GM23338 (cell line): Measurements from ENCODE around the gene JAG1. TPM values are rescaled to one million over a fixed set of nuclear protein-coding genes. Genes with fewer than 3 reads are reported as not detected.

Source experiments
- ATAC-seq: fragments of 200-7000 bp; cut with Tn5 transposase; 3 replicates; pipeline ENCODE4 v1.9.1; 2020
- DNase-seq: peaks from one replicate; pipeline ENCODE4 v3.0.0-alpha.2; 2015; ENCODE audit warnings: low spot score
- H2AFZ ChIP-seq: fragments of 200-600 bp; sonication (generic); 2 replicates; pipeline ENCODE4 v1.8.0; 2016; ENCODE audit warnings: antibody characterized with exemption, mild to moderate bottlenecking, moderate library complexity
- H3F3A ChIP-seq: fragments of 200-600 bp; sonication (generic); replicated peaks from 2 replicates; pipeline ENCODE4 v1.8.0; 2017; ENCODE audit warnings: antibody characterized with exemption, mixed run types, low read depth
- H3K27ac ChIP-seq: fragments of 200-600 bp; sonication (generic); 2 replicates; pipeline ENCODE4 v1.6.1; 2016; ENCODE audit warnings: low read depth
- H3K27me3 ChIP-seq: fragments of 200-600 bp; sonication (generic); 2 replicates; pipeline ENCODE4 v1.8.0; 2016; ENCODE audit warnings: mild to moderate bottlenecking, mixed run types, moderate library complexity; ENCODE audit not compliant: insufficient read depth
- H3K36me3 ChIP-seq: fragments of 200-600 bp; sonication (generic); 2 replicates; pipeline ENCODE4 v1.8.0; 2016; ENCODE audit warnings: mild to moderate bottlenecking; ENCODE audit not compliant: insufficient read depth
- H3K4me1 ChIP-seq: fragments of 200-600 bp; sonication (generic); 2 replicates; pipeline ENCODE4 v1.8.0; 2016; ENCODE audit warnings: mild to moderate bottlenecking, moderate library complexity; ENCODE audit not compliant: insufficient read depth
- H3K4me2 ChIP-seq: fragments of 200-600 bp; sonication (generic); 2 replicates; pipeline ENCODE4 v1.7.1; 2017; ENCODE audit warnings: mixed run types
- H3K4me3 ChIP-seq: fragments of 200-600 bp; sonication (generic); 2 replicates; pipeline ENCODE4 v1.6.1; 2016; ENCODE audit warnings: mixed run types
- H3K79me2 ChIP-seq: fragments of 200-600 bp; sonication (generic); replicated peaks from 2 replicates; pipeline ENCODE4 v1.8.0; 2017; ENCODE audit warnings: mild to moderate bottlenecking; ENCODE audit not compliant: insufficient read depth
- H3K9me2 ChIP-seq: fragments of 200-600 bp; sonication (generic); 2 replicates; pipeline ENCODE4 v1.8.0; 2017; ENCODE audit not compliant: insufficient read depth
- H4K20me1 ChIP-seq: fragments of 200-600 bp; sonication (generic); replicated peaks from 2 replicates; pipeline ENCODE4 v1.8.0; 2017; ENCODE audit warnings: mild to moderate bottlenecking; ENCODE audit not compliant: insufficient read depth
- H3K27ac Mint-ChIP-seq: 2 replicates; pipeline ENCODE4 v1.8.0; 2020; ENCODE audit warnings: inconsistent platforms, mild to moderate bottlenecking, moderate library complexity, mixed read lengths
- H3K27me3 Mint-ChIP-seq: 3 replicates; pipeline ENCODE4 v1.8.0; 2022; ENCODE audit warnings: low read depth, mild to moderate bottlenecking, moderate library complexity, mixed read lengths, inconsistent platforms; ENCODE audit not compliant: insufficient read depth, poor library complexity
- H3K36me3 Mint-ChIP-seq: 3 replicates; pipeline ENCODE4 v1.8.0; 2021; ENCODE audit warnings: low read depth, mild to moderate bottlenecking, inconsistent platforms, moderate library complexity, mixed read lengths
- H3K4me1 Mint-ChIP-seq: 3 replicates; pipeline ENCODE4 v1.8.0; 2020; ENCODE audit warnings: mild to moderate bottlenecking, inconsistent platforms, mixed read lengths
- H3K4me3 Mint-ChIP-seq: 3 replicates; pipeline ENCODE4 v1.8.0; 2021; ENCODE audit warnings: moderate library complexity, mild to moderate bottlenecking, inconsistent platforms, mixed read lengths
- H3K9me3 Mint-ChIP-seq: 3 replicates; pipeline ENCODE4 v1.8.0; 2020; ENCODE audit warnings: moderate library complexity, mild to moderate bottlenecking, inconsistent platforms, mixed read lengths
- CREB1 ChIP-seq: fragments of 250-450 bp; sonication (Bioruptor Pico); IDR thresholded peaks from 2 replicates; pipeline ENCODE4 v1.5.0; 2020; ENCODE audit warnings: low read depth, mild to moderate bottlenecking, moderate library complexity
- CTCF ChIP-seq, 2 experiments: fragments of 200-600 bp in 1 of 2; sonication (generic) in 1 of 2; conservative IDR thresholded peaks; 2 replicates each; pipeline versions ENCODE4 v1.5.1 to v1.6.1; 2016 to 2017; ENCODE audit warnings: antibody characterized with exemption in 2 of 2, low read depth in 2 of 2, mild to moderate bottlenecking in 2 of 2, moderate library complexity in 1 of 2
- ETS1 ChIP-seq: IDR thresholded peaks from 2 replicates; pipeline ENCODE4 v1.6.1; 2016; ENCODE audit warnings: antibody characterized with exemption
- EZH2phosphoT487 ChIP-seq: fragments of 200-600 bp; sonication (generic); IDR thresholded peaks from one replicate; pipeline ENCODE4 v1.8.1; 2018; ENCODE audit warnings: antibody characterized with exemption; ENCODE audit not compliant: unreplicated experiment
- JUNB ChIP-seq: IDR thresholded peaks from one replicate; pipeline ENCODE4 v1.6.1; 2016; ENCODE audit warnings: antibody characterized with exemption; ENCODE audit not compliant: unreplicated experiment
- NANOG ChIP-seq: IDR thresholded peaks from 2 replicates; pipeline ENCODE4 v1.6.1; 2016; ENCODE audit warnings: antibody characterized with exemption, borderline replicate concordance
- POLR2AphosphoS5 ChIP-seq: IDR thresholded peaks from 2 replicates; pipeline ENCODE4 v1.6.1; 2016; ENCODE audit warnings: antibody characterized with exemption, low read depth
- REST ChIP-seq: IDR thresholded peaks from one replicate; pipeline ENCODE4 v1.6.1; 2018; ENCODE audit warnings: antibody characterized with exemption; ENCODE audit not compliant: unreplicated experiment
- ZNF114 ChIP-seq: fragments of 250-450 bp; sonication (Bioruptor Pico); IDR thresholded peaks from 2 replicates; pipeline ENCODE4 v1.5.0; 2020; ENCODE audit warnings: mild to moderate bottlenecking, moderate library complexity
- ZNF331 ChIP-seq: fragments of 250-450 bp; sonication (Bioruptor Pico); IDR thresholded peaks from 2 replicates; pipeline ENCODE4 v1.5.0; 2020; ENCODE audit warnings: low read depth, mild to moderate bottlenecking, moderate library complexity
- polyA plus RNA-seq: library from polyadenylated mRNA; unstranded; fragments of >200 nt; fragmentation: Nextera tagmentation; extraction: Ambion mirVana; gene quantifications from 2 replicates; pipeline ENCODE4 v1.2.1, GENCODE V29; 2016
- total RNA-seq: library from RNA; depleted of rRNA; stranded (reverse); fragments of >200 nt; shearing (Covaris generic); gene quantifications from 2 replicates; pipeline ENCODE4 v1.2.3, GENCODE V29; 2014

JAG1 gene
- total and polyA plus RNA-seq, 2 experiments from 2014 or later = 9.7 to 46.5 TPM

GRCh38 chr20:10670501-10671220 lies 3.1 kb downstream of the JAG1 start (continued):
- TF ChIP-seq EZH2phosphoT487 (no peak), ETS1 (no peak), CREB1 (CRISPR knock-in tag) (no peak), JUNB (no peak), ZNF114 (CRISPR knock-in tag) (no peak), NANOG (no peak), CTCF (conservative IDR thresholded peaks at IDR 0.05; ENCODE audit: low read depth in 2 of 2) (no peak)

GRCh38 chr20:10669843-10670446 lies 3.9 kb downstream of the JAG1 start:
- H3K4me3 Mint-ChIP-seq = peak overlapping the region; percentile 91
- Histone ChIP-seq H3K79me2 (peaks cover 80% of the 10 kb centered on the region), H3K27ac (no peak overlapping the region), H4K20me1 (no peaks in the 10 kb centered on the region), H3K4me2 (peak overlapping the region; percentile 99), H3K27me3 (peaks cover 8% of the 10 kb centered on the region; the same call in 1 of the 2 replicates), H3K4me1 (peaks cover 59% of the 10 kb centered on the region), H3K9me2 (no peaks in the 10 kb centered on the region), H3K4me3 (peak overlapping the region; percentile 92; the same call in 1 of the 2 replicates), H2AFZ (no peak overlapping the region), H3K36me3 (no peaks in the 10 kb centered on the region), H3F3A (0 out of 2 replicates have a peak, but pooled peaks cover 2% of the 10 kb centered on the region)
- H3K4me1 Mint-ChIP-seq = peaks cover 65% of the 10 kb centered on the region
- H3K27ac Mint-ChIP-seq = no peak overlapping the region; the same call in 1 of the 2 replicates
- TF ChIP-seq ZNF331 = no peak
- TF ChIP-seq POLR2AphosphoS5 = no peak
- no peak for TF ChIP-seq CREB1 (CRISPR knock-in tag)
- TF ChIP-seq REST = no peak
- TF ChIP-seq EZH2phosphoT487 = no peak
- H3K36me3 Mint-ChIP-seq = peaks cover 44% of the 10 kb centered on the region
- no peak for ATAC-seq
- peaks cover 17% of the 10 kb centered on the region for H3K27me3 Mint-ChIP-seq
- no peaks in the 10 kb centered on the region for H3K9me3 Mint-ChIP-seq
- DNase-seq = no peak
